GM21786 (cell line): Measurements from ENCODE around the gene CDK7.
"Not testable (repeated sequence)": the region's sequence is repeated elsewhere in the genome, so short reads cannot be mapped to it uniquely, and the experiment has no call there.

ENCODE experiments used
- ATAC-seq: cut with Tn5 transposase; IDR thresholded peaks from one replicate; pipeline ENCODE4 v1.9.1; 2021; ENCODE audit not compliant: unreplicated experiment

Gene CDK7

DNA sequence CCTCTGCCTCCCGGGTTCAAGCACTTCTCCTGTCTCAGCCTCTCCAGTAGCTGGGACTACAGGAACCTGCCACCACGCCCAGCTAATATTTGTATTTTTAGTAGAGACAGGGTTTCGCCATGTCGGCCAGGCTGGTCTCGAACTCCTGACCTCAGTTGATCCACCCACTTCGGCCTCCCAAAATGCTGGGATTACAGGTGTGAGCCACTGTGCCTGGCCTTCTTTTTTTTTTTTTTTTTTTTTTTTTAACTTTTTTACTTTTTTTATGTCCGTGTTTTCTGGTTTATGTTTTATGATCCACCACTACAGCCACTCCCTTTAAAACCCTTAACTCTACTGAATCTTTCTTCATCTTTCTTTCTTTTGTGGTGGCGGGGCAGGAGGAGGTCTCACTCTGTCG is 2.0 kb downstream of the CDK7 start:
- ATAC-seq: not testable (repeated sequence)

DNA sequence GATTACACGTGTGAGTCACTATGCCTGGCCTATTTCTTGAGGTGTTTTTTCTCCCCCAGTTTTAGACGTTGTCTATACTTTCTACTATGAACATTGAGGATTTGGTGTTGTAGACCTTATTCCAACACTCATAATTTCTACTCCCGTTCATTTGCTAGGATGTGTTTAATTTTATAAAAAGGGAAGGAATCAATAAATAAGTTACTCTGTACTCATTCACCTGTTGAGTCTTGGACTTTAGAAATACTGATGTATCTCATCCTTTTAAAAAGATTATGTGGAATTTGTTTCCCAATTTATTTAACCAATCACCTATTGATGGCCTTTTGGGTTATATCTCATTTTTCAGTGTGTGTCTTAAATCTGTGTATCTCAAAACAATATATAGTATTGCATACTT is 3.2 kb downstream of the CDK7 start:
- ATAC-seq: no peak

DNA sequence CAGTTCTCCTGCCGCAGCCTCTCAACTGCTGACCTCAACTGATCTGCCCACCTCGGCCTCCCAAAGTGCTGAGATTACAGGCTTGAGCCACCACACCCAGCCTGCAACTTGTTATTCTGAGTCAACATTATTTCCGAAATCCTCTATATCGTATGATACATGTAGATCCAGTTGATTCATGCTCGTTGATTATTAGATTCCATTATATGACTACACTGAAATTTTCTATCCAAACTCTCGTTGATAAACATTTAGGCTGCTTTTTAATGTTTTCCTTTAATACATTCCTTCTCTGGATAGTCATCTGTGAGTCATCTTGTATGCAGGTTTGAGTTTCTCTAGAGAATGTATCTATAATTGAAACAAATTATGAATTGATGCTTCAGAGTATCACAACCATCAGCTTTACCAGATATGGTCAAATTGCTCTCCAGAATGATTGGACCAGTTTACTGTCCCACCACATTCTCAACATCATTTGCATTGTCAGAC is 4.1 kb downstream of the CDK7 start:
- no peak for ATAC-seq

DNA sequence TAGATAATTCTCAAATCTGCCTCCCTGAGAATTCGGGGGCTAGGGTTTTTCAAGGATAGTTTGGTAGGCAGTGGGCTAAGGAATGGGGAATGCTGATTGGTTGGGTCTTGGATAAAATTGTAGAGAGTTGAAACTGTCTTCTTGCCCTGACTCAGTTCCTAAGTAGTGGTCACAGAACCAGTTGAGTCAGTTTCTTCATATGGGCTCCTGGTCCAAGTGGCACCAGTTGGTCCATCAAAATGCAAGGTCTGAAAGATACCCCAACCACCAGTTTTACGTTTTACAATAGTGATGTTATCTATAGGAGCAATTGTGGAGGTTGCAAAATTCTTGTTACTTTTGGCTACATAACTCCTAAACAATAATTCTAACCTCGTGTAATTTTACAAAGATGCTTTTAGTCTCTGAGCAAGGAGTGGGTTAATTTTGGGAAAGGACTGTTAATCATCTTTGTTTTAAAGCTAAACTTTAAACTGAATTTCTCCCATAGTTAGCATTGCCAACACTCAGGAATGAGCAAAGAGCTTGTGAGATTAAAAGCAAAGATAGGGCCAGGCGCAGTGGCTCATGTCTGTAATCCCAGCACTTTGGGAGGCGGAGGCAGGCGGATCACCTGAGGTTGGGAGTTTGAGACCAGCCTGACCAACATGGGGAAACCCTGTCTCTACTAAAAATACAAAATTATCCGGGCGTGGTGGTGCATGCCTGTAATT is 7.7 kb downstream of the CDK7 start:
- no peak for ATAC-seq

DNA sequence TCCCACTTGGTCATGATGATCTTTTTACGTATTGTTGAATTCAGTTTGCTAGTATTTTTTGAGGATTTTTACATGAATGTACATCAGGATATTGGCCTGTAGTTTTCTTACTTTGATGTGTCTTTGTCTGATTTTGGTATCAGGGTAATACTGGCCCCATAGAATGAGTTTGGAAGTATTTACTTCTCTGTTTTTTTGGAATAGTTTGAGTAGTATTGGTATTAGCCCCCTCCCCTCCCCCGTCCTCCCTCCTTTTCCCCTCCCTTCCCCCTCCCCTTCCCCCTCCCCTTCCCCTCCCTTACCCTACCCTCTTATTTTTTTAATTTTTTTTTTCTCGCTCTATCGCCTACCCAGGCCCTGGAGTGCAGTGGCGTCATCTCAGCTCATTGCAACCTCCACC is 10.3 kb downstream of the CDK7 start:
- ATAC-seq: no peak

DNA sequence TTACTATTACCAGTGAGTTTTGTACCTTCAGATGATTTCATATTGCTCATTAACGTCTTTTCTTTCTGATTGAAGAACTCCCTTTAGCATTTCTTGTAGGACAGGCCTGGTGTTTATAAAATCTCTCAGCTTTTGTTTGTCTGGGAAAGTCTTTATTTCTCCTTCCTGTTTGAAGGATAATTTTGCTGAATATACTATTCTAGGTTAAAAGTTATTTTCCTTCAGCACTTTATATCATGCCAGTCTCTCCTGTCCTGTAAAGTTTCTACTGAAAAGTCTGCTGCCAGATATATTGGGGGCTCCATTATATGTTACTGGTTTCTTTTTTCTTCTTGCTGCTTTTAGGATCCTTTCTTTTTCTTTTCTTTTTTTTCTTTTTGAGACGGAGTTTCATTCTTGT is 13.3 kb downstream of the CDK7 start:
- no peak for ATAC-seq

DNA sequence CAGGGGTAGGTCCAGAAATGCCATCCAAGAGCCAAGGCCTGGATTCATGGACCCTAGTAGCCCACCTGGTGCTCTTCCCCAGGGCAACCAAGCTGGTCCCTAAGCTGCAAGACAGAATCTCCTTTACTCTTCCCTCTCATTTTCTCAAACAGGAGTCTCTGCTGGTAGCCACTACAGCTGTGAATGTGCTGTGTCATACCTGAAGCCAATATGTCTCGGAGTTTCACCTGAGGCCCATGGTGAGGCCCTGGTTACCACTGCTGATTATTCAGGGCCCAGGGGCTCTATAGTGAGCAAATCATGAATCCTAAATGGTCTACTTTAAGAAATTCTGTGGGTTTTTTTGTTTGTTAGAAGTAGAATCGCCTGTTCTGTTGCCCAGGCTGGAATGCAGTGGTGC is 15.9 kb downstream of the CDK7 start:
- ATAC-seq: no peak

DNA sequence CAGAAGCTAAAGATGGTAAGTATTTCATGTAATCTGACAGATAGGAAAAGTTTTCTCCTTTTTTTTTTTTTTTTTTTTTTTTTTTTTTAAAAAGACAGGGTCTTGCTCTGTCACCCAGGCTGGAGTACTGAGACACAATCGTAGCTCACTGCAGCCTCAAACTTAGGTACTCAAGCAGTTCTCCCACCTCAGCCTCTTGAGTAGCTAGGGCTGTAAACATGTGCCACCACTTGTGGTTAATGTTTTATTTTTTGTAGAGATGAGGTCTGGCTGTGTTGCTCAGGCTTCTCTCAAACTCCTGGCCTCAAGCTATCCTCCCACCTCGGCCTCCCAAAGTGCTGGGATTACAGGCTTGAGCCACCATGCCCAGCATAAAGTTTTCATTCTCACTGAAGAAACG is 17.8 kb downstream of the CDK7 start:
- no peak for ATAC-seq

DNA sequence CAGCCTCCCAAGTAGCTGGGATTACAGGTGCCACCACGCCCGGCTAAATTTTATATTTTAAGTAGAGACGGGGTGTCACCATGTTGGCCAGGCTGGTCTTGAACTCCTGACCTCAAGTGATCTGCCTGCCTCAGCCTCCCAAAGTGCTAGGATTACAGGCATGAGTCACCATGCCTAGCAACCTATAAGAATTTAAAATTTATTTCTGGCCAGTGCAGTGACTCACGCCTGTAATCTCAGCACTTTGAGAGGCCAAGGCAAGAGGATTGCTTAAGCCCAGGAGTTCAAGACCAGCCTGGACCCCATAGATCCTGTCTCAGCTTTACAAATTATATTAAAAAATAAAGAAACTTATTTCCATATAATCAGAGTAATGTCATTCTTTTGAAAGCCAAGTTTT is 21.3 kb downstream of the CDK7 start:
- ATAC-seq: not testable (repeated sequence)

DNA sequence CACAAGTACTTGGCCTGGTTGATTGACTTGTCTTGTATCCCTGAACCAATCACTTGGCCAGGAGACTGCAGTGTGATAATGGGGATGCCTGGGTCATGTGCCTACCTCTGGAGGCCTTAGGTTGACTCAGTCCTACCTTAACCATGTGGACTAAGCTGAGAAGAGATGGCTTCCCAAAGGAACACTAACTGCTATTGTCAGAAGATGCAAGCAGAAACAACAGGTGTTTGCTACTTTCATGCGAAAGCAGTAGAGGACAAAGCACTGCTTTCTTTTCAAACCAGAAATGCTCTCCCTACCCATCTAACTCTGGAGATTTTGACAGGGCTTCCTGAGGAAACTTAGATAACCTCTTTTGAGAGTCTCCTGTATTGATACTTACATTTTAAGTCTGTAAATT is 22.9 kb downstream of the CDK7 start:
- no peak for ATAC-seq

DNA sequence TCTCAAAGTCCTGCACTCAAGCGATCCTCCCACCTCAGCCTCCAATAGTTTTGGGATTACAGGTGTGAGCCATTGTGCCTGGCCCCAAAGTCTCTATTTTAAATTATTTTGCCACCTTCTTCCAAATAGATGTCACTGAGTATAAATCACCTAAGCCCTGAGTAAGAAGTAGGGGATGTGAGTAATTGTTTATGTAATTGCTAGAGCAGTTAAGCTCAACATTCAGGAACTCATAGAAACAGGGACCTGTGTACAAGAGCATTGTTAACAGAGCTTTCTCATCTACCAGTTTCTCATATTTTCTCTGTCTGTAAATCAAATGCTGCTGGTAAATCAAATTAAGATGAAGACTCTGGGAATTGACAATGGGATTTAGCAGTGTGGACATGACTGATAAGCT is 26.3 kb downstream of the CDK7 start:
- no peak for ATAC-seq

DNA sequence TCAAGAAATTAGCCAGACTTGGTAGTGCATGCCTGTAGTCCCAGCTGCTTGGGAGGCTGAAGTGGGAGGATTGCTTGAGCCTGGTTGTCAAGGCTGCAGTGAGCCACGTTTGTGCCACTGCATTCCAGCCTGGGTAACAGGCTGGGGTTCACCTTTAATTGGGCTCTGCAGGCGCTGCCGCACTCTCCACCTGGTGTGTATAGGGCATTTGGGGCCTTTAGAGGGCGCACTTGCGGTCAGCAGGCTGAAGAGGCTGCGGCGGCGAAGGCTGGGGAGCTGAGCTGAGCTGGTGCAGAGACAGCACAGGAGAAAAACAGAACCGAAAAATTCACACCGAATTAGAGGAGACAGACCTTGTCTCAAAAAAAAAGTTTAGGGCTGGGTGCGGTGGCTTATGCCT is 31.2 kb downstream of the CDK7 start:
- no peak for ATAC-seq

DNA sequence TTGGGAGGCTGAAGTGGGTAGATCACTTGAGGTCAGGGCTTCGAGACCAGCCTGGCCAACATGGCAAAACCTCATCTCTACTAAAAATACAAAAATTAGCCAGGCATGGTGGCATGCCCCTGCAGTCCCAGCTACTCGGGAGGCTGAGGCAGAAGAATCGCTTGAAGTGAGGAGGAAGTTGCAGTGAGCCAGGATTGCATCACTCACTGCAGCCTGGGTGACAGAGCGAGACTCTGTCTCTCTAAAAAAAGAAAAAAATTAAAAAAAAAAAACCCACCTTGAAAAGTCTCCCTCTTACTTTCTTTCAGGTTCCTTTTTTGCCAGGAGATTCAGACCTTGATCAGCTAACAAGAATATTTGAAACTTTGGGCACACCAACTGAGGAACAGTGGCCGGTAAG is 34.2 kb downstream of the CDK7 start:
- no peak for ATAC-seq

DNA sequence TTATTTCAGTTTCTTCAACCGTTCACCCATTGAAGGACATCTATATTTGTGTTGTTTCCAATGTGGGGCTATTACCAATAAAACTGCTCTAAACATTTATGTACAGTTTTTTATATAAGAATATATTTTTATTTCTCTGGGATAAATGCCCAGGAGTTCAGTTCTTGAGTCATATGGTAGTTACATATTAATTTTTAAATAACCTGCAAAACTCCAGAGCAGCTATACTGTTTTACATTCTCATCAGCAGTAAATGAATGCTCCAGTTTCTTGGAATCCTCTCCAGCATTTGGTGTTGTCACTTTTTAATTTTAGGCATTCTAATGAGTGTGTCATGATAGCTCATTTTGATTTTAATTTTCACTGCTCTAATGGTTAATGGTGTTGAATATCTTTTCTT is 36.2 kb downstream of the CDK7 start:
- ATAC-seq: no peak

DNA sequence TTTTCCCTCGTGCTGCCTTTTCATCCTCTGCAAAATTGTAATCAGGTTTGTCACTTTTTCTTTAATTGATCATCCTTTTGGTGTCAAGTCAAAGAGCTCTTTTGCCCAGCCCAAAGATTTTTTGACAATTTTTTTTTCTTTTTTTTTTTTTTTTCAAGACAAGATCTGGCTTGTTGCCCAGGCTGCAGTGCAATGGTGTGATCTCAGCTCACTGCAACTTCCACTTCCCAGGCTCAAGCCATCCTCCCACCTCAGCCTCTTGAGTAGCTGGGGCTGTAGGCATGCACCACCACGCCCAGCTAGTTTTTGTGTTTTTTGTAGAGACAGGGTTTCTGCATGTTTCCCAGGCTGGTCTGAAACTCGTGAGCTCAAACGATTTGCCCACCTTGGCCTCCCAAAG is 36.7 kb downstream of the CDK7 start:
- no peak for ATAC-seq

DNA sequence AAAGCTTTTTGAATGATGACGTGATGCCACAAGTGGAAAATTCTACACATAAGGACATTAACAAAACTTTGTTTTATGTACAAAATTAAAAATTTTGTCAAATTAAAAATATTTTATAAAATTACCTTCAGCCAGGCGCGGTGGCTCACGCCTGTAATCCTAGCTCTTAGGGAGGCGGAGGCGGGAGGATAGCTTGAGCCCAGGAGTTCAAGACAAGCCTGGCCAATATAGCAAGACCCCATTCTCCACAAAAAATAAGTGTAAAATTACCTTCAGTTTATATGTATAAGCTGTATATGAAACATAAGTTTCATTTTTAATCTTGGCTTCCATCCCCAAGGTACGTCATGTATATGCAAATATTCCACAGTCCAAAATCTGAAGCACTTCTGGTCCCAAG is 40.9 kb downstream of the CDK7 start:
- no peak for ATAC-seq

DNA sequence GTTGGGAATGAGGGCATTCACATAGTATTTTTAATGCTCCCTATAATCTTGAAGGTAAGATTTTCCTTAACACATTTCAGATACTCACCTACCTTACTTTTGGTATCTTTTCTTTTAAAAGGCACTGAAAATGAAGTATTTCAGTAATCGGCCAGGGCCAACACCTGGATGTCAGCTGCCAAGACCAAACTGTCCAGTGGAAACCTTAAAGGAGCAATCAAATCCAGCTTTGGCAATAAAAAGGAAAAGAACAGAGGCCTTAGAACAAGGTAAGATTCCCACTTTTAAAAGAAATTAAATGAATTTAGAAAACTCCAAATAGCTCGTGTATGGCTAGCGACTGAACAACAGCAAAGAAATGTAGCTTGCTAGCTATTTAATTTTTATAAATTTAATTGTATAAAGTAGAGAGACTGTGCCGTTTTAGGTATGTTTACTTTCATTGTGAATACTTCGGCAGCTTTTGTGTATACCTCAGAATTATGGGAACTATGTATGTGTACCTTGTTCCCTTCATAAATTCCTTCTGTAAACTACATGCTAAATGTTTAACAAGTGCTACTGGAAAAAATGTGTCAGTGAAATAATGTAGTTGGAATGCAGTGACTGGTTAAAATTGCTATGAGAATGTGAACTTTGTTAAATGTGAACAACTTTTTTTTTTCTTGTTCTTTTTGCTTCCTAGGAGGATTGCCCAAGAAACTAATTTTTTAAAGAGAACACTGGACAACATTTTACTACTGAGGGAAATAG is 41.9 kb downstream of the CDK7 start:
- no peak for ATAC-seq

DNA sequence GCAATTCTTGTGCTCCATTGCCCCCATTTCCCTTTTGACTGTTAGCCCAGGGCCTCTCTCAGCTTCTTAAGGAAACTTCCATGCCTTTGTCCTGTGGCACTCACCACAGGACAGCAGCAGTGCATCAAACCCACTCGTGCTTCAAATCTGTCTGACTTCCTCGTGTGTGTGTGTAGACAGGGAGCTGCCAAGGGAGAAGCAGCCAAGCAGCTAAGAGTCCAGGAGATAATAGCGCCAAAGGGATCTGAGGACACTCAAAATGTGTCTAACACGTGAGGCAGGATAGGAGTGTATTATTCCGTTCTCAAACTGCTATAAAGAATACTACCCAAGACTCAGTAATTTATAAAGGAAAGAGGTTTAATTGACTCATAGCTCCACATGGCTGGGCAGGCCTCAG is 44.8 kb downstream of the CDK7 start:
- no peak for ATAC-seq

DNA sequence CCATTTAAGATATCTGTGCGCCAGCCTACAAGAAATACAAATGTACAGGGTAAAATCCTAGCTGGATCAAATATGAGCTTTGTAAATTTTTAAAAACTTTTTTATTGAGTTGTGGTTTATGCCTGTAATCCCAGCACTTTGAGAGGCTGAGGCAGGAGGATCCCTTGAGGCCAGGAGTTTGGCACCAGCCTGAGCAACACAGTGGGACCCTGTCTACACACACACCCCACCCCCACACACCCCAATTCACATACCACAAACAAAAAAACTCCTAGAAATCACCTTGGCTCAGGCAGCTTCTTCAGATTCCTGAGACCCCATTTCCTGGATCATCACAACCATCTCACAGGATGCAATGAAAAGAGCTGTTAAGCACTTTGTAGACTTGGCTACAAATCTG is 46.4 kb downstream of the CDK7 start:
- no peak for ATAC-seq

DNA sequence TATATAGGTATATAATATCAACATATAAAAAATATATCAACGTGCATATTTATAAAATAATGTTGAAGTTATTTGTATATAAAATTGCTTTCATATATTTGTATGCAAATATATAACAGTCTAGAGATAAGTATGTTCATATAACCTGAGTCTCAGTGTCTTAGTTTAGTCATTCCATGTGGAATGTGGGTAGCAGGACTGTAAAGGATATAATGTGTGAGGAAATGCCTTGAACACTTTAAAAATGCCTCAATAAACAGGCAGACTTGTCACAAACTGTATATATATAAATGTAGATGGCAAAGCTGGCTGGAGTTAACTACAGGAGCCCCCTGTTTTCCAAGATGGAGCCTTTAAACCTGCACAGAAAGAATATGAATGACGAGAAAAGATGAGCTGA is 49.5 kb downstream of the CDK7 start:
- no peak for ATAC-seq

DNA sequence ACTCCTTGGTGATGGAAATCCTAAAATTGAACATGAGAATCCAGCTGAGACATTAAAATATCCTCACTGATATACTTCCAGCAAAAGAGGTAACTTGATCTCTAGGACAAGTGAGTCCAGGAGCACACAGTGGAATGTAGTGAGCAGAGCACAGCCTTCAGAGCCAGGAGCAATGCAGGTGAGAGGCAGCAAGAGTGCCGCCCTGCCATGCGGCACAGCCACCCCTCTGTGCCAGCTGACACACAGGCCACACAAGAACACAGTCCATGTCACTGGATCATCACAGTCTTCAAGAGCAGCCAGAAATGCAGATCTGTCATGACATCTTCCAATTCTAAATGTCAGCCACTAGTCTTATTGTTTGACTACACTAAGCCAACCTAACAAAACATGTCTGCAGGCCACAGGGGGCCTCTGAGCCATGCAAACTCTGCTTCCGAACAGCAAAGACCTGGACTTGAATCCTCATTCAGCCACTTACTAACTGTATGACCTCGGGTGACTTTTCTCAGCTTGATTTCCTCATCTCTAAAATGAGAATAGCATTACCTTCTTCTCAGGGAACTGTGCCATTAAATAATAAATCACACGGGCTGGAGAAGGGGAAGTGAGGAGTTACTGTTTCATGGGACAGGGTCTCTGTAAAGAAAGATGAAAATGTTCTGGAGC is 50.9 kb downstream of the CDK7 start:
- ATAC-seq: no peak

DNA sequence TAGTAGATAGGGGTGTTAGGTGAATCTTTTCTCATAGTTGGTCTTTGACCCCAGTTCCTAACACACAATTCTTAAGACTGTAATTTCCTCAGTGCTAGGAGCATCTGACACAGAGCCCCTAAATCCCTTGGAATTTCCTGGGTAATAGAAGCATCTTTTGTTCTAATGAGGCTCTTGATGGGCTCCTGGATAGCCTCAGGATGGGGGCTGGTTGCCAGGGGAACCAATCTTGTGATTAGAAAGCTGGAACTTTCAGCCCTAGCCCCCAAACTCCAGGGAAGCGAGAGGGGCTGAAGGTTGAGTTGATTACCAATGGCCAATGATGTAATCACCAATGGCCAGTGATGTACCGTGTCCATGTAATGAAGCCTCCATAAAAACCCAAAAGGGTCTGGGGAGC is 53.4 kb downstream of the CDK7 start:
- ATAC-seq: no peak
